Activated naive CD8-positive, alpha-beta T cell (primary cell): ENCODE measurements around the gene UBE2D3.

Source experiments
- H3K27ac Mint-ChIP-seq: one replicate; pipeline ENCODE4 v1.8.0; 2021; ENCODE audit warnings: mixed read lengths
- H3K27me3 Mint-ChIP-seq: one replicate; pipeline ENCODE4 v1.8.0; 2021; ENCODE audit warnings: mixed read lengths
- H3K36me3 Mint-ChIP-seq: one replicate; pipeline ENCODE4 v1.8.0; 2021; ENCODE audit warnings: mixed read lengths
- H3K4me1 Mint-ChIP-seq: one replicate; pipeline ENCODE4 v1.8.0; 2021; ENCODE audit warnings: low read depth, mixed read lengths
- H3K4me3 Mint-ChIP-seq: one replicate; pipeline ENCODE4 v1.8.0; 2021; ENCODE audit warnings: mild to moderate bottlenecking, mixed read lengths
- H3K9me3 Mint-ChIP-seq: one replicate; pipeline ENCODE4 v1.8.0; 2021; ENCODE audit warnings: low read depth, mixed read lengths

The UBE2D3 gene

DNA sequence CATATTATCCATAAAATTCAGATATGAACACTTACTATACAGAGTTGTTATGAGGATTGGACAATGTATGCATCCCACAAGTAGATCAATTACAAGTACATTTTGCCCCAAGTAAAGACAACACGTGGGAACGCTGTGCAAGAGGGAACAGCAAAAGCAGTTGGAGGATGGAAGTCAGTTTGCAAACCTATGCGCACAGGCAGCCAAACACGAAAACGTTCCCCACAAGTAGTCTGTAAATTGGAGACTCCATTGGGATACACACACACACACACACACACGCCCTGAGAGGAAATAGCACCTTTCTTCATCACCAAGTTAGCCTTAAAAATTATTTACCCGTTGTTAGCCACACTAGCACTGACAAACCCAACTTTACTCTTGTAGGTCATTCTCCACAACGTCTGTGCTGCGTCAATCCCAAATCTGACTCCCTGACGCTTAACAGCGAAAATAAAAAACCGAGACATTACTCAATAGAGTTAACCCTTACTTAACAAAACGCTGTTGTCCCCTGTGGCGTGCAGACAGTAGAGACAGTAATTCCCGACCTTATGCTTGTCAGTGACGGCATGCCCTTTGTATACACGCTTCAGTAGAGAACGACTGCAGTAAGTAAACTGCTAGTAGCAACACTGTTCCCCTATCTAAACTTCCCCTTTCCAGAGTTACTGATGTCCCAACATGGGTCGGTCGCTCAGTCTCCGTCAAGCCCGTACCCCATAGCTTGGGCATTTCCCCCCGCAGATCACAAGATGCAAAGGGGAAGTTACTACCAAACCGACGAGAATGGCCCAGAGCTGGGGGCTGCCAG lies 67.3 kb downstream of the UBE2D3 start:
- Mint-ChIP-seq H3K4me1 (peaks cover 38% of the 10 kb centered on the region), H3K9me3 (no peaks in the 10 kb centered on the region), H3K4me3 (peak overlapping the region; percentile 96), H3K27ac (peak overlapping the region; percentile 91), H3K27me3 (peaks cover 2% of the 10 kb centered on the region), H3K36me3 (peaks cover under 1% of the 10 kb centered on the region)

DNA sequence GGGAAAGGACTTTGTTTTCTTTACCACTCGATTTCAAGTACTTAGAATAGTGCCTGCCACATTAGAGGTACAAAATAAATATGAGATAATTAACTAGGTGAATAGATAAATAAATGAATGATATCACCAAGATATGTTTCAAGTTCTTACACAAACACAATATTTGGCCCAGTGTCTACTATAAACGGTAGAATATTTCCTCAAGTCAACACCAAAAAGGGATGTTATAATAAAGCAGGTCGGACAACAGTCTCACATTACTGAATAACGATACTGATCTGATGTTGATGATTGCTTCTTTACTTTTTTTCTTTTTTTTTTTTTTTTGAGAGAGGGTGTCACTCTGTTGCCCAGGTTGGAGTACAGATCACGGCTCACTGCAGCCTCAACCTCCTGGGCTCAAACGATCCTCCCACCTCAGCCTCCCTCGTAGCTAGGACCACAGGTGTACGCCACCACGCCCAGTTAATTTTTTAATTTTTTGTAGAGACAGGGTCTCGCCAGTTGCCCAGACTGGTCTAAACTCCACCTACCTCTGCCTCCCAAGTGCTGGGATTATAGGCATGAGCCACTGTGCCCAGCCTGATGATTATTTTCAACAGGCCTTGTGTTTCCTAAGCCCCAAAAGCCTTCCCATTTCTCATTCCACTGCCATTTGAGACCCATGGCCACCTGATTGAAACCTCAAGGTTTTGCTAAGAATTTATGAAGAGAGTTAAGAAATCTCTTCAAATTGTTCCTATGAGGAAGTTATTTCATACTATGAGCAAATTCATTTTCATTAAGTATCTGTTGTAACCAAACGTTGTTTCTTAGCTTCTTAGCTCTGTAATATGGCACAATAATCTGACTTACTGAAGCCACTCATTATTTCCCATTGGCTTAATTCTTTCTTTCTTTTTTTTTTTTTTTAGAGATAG lies 68.8 kb downstream of the UBE2D3 start:
- Mint-ChIP-seq H3K4me1 (peaks cover 38% of the 10 kb centered on the region), H3K36me3 (peaks cover 2% of the 10 kb centered on the region), H3K27ac (no peak overlapping the region), H3K9me3 (no peaks in the 10 kb centered on the region), H3K27me3 (no peaks in the 10 kb centered on the region), H3K4me3 (no peak overlapping the region)

DNA sequence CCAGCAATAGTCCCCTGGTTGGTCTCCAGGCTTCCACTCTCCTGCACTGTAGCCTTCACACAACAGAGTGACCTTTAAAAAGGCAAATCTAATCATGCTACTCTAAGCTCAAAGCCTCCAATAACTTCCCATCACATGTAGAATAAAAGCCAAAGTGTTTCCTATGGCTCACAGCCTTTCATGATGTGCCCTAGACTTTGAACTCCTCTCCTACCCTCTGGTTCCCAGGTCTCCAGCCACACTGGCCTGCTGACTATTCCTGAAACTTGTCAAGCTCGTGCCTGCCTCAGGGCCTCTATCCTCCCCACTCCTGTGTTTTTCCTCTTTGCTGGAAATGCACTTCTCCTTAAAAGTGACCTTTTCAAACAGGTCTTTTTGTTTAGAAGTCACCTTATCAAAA lies 69.7 kb downstream of the UBE2D3 start:
- peaks cover 38% of the 10 kb centered on the region for H3K4me1 Mint-ChIP-seq
- no peaks in the 10 kb centered on the region for H3K9me3 Mint-ChIP-seq
- H3K27me3 Mint-ChIP-seq: no peaks in the 10 kb centered on the region
- peaks cover 2% of the 10 kb centered on the region for H3K36me3 Mint-ChIP-seq
- H3K4me3 Mint-ChIP-seq: no peak overlapping the region
- H3K27ac Mint-ChIP-seq: no peak overlapping the region

DNA sequence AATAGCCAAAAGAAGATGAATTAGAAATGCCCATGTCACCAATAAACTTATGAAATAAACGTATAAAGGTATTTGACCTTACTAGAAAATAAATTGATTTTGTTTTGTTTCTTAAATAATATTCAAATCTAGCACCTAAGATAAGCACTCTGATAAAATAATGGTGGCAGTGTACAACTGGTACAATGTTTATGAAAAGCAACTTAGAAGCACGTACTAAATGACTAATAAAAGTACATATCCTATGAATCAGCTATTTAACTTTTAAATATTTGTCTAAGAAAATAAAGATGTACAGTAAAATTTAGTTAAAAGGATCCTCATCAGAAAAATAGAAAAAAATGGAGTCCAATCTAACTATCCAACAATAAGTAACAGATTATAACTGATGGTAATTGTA lies 73.3 kb downstream of the UBE2D3 start:
- Mint-ChIP-seq H3K4me1 (peaks cover 16% of the 10 kb centered on the region), H3K27ac (no peak overlapping the region), H3K4me3 (no peak overlapping the region), H3K36me3 (peaks cover 8% of the 10 kb centered on the region), H3K9me3 (no peaks in the 10 kb centered on the region), H3K27me3 (no peaks in the 10 kb centered on the region)

DNA sequence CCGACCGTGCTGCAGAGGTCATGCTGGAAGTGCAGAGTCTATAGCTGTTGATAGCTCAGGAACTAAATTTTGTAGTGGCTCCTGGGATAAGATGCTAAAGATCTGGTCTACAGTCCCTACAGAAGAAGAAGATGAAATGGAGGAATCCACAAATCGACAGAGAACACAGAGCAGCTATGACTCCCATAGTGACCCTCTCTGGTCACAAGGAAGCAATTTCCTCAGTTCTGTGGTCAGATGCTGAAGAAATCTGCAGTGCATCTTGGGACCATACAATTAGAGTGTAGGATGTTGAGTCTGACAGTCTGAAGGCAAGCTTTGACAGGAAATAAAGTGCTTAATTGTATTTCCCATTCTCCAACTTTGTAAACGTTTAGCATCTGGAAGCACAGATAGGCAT lies 75.4 kb downstream of the UBE2D3 start:
- Mint-ChIP-seq H3K27ac (no peak overlapping the region), H3K9me3 (no peaks in the 10 kb centered on the region), H3K27me3 (no peaks in the 10 kb centered on the region), H3K36me3 (peaks cover 14% of the 10 kb centered on the region), H3K4me3 (no peak overlapping the region), H3K4me1 (no peaks in the 10 kb centered on the region)
